ENCODE data around the gene C2CD4C.
"Not testable (repeated sequence)": the region's sequence is repeated elsewhere in the genome, so short reads cannot be mapped to it uniquely, and the experiment has no call there.

Gene C2CD4C

DNA sequence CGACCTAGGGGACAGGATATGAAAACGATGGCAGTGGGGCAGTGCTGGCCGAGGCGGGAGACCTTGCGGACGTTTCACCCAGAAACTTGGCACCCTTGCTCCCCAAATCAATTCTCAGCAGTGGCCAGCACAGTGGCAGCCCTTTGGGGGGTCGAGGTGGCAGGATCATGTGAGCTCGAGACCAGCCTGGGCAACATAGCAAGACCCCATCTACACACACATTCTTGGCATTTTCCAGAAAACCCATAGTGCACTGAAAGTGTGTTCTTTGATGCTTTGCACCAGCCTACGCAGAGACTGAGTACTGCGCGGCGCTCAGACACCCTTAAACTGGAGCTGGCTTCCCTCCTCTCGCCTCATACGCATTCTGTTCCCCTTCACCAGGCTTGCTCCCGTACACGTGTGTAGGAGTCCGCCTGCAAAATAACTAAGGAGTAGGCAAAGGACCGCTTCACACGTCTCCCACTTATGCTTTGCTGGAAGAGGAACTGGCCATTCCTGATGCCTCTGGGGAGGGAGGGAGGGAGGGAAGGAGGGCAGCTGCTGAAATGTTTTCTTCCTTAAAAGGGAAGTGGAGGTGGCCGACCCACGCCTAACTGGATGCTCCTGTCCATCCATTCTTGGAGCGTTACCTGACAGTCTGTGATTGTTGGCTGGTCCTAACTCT is 40.9 kb downstream of the C2CD4C start:
- no peak for DNase-seq (ENCODE audit: low read depth in 3 of 3)

- no peak for DNase-seq (ENCODE audit: low read depth in 3 of 3)
Observed at GRCh38 chr19:367561-367960, 41.4 kb downstream of the C2CD4C start.

- no peak for DNase-seq (ENCODE audit: low read depth in 3 of 3)
Observed at GRCh38 chr19:366951-367350, 42.0 kb downstream of the C2CD4C start.

DNA sequence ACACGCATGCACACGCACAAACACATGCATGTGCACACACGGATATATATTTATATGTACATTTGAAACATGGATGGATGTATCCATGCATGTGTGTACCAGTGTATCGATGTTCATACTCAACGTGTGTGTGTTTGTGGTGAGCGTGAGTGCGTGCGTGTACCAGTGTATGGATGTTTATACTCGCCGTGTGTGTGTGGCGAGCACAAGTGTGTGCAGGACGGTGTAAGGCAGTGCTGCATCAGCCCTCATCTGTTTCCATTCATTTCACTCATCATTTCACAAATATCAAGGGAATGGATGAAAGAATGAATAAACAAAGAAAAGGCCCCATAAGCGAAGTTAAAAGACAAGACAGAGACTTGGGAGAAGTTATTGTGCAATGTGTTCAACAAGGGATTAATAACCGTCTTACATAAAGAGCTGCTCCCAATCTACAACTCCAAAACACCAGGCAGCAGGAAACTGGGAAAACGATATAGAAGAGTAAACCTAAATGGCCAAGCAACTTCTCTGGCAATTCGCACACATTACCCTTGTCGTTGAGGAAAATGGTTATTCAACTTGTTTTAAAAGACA is 42.7 kb downstream of the C2CD4C start:
- no peak for DNase-seq (ENCODE audit: low read depth in 3 of 3)

GRCh38 chr19:364496-365287 is 44.3 kb downstream of the C2CD4C start:
- no peak for DNase-seq (ENCODE audit: low read depth in 3 of 3)

DNA sequence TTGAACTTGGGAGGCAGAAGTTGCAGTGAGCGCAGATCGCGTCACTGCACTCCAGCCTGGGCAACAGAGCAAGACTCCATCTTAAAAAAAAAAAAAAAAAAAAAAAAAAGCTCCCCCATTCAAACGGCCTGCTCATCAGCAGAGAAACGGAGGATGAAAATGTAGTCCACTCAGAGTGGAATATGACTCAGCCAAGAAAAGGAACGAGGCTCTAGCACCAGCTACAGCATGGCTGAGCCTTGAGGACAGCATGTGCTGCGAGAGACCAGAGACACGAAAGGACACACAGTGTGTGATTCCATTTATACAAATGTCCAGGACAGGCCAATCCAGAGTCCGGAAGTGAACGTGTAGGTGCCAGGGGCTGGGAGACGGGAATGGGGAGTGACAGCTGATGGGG is 46.3 kb downstream of the C2CD4C start:
- DNase-seq (ENCODE audit: low read depth in 3 of 3) = no peak

- no peak for DNase-seq (ENCODE audit: low read depth in 3 of 3)
Observed at GRCh38 chr19:362154-362553, 46.8 kb downstream of the C2CD4C start.

GRCh38 chr19:359653-359925 is 49.4 kb downstream of the C2CD4C start:
- DNase-seq (ENCODE audit: low read depth in 3 of 3) = no peak

GRCh38 chr19:355536-355935 is 53.4 kb downstream of the C2CD4C start:
- DNase-seq (ENCODE audit: low read depth in 3 of 3) = not testable (repeated sequence)
